ENCODE data around the gene ZNF81.
"Not testable (repeated sequence)": the region's sequence is repeated elsewhere in the genome, so short reads cannot be mapped to it uniquely, and the experiment has no call there.

The ZNF81 gene

DNA sequence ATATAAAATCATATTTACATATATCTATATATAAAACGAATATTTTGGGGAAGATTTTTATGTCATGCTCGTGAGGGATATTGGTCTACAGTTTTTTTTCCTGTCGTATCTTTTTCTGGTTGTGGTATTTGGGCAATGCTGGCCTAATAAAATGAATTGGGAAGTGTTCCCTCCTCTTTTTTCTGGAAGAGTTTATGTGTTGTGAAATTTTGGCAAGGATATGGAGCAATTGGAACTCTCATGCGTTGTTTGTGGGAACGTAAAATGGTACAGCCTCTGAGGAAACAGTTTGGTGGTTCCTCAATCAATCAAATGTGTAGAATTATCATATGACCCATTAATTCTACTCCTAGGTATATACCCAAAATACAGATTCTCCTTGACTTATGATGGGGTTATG lies 97.2 kb downstream of the ZNF81 start:
- DNase-seq (ENCODE audit: low read depth in 2 of 2): no peak

GRCh38 chrX:47936224-47936939 lies 99.7 kb downstream of the ZNF81 start:
- no peak for DNase-seq (ENCODE audit: low read depth in 2 of 2)

- no peak for DNase-seq (ENCODE audit: low read depth in 2 of 2)
Measured at GRCh38 chrX:47936940-47937317, 100.2 kb downstream of the ZNF81 start.

DNA sequence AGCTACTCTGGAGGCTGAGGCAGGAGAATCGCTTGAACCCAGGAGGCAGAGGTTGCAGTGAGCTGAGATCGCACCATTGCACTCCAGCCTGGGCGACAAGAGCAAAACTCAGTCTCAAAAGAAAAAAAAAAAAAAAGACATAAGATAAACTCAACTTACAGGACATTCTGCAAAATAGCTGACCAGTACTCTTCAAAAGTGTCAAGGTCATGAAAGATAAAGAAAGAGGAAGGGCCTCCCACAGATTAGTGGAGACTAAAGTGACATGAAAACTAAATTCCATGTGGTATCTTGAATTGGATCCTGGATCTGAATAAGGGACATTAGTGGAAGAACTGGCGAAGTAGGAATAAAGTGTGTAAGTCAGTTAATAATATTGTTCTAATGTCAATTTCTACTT lies 103.7 kb downstream of the ZNF81 start:
- no peak for DNase-seq (ENCODE audit: low read depth in 2 of 2)

DNA sequence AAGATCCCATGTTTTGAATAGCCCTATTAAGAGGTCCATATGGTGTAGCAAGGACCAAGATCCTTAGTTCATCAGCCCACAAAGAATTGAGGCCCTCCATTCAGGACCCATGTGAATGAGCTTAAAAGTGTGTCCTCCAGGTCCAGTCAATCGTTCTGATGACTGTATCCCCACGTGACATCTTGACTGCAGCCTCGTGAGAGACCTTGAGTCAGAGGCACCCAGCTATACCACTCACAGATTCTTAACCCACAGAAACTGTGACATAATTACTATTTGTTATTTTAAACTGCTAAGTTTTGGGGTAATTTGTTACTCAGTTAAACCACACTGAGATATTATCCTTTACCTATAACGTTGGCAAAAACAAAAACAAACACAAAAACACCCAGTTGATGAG lies 104.7 kb downstream of the ZNF81 start:
- DNase-seq (ENCODE audit: low read depth in 2 of 2): no peak

GRCh38 chrX:47955295-47955694 lies 118.6 kb downstream of the ZNF81 start:
- not testable (repeated sequence) for DNase-seq (ENCODE audit: low read depth in 2 of 2)

DNA sequence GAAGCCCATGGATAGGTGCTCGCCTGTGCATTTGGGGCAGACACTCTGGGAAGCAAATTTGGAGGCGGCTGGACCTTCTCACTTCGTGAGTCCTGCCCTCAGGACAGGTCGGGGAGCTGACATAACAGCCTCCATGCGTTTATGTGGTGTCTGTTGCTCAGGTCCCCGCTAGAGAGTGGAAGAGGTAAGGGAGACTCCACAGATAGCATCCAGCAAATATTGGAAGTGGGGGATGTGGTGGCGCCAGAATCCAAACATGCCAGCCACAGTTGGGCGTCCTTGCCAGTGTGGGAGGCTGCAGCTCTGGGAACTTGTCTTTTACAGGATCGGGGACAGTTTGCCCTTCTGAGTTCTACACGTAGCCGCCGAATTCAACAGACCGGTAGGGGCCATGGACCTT lies 119.3 kb downstream of the ZNF81 start:
- DNase-seq (ENCODE audit: low read depth in 2 of 2): no peak

GRCh38 chrX:47958206-47958605 lies 121.5 kb downstream of the ZNF81 start:
- DNase-seq (ENCODE audit: low read depth in 2 of 2): not testable (repeated sequence)

DNA sequence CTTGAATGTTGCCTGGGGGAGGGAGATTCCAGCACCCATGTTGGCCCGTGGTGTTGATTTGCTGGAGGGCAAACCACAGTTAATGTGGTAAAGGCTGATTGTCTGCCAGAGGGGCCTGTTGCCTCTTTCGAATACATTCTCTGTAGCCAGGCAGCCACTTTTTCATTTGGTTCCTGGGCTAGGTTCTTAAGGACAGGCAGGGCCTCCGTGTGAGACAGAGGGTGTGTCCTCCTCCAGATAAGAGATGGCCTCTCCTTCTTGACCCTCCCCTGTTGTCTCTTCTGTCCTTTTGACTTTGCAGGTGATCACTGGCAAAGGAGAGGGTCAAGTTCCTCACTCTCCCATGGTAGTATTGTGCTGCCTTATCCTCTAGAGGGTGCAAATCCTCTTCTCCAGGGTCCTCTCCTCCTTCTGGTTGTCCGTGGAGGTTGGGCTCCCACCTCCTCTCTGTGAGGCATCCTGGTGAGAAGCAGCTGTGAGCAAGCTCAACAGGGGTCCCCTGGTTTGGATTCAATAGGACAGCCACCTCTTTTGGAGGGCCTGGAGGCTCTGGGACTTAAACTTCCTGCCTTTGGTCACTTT lies 122.2 kb downstream of the ZNF81 start:
- DNase-seq (ENCODE audit: low read depth in 2 of 2): no peak

- no peak for DNase-seq (ENCODE audit: low read depth in 2 of 2)
Measured at GRCh38 chrX:47960406-47960805, 123.7 kb downstream of the ZNF81 start.

DNA sequence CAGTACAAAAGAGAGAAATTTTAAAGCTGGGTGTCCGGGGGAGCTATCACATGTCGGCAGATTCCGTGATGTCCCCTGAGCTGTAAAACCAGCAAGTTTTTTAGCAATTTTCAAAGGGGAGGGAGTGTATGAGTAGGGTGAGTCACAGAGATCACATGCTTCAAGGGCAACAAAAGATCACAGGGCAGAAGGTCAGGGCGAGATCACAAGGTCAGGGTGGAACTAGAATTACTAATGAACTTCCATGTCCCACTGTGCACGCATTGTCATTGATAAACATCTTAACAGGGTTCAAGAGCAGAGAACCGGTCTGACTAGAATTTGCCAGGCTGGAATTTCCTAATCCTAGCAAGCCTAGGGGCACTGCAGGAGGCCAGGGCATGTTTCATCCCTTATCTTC lies 125.1 kb downstream of the ZNF81 start:
- not testable (repeated sequence) for DNase-seq (ENCODE audit: low read depth in 2 of 2)

DNA sequence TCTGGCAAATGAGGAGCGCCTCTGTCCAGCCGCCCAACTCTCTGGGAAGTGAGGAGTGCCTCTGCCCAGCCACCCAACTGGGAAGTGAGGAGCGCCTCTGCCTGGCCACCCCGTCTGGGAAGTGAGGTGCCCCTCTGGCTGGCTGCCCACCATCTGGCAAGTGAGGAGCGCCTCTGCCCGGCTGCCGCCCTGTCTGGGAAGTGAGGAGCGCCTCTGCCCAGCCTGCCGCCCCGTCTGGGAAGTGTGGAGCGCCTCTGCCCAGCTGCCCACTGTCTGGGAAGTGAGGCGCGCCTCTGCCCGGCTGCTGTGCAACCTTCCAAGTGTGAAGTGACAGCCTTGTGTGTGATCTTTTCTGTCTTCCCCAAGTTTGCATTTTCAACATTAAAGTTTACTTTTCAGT lies 128.8 kb downstream of the ZNF81 start:
- DNase-seq (ENCODE audit: low read depth in 2 of 2): not testable (repeated sequence)

All from stimulated activated CD4-positive, alpha-beta T cell treated with anti-CD3 and anti-CD28 coated beads, Interleukin-1b, Interleukin-23, amount 100 ng/mL, for 4 hours (primary cell).